Type B pancreatic cell (in vitro differentiated cells): ENCODE data around the gene FBH1. TPM values are rescaled to one million over a fixed set of nuclear protein-coding genes. Genes with fewer than 3 reads are reported as not detected.

Experiments used
- DNase-seq: peaks from one replicate; pipeline ENCODE4 v3.0.0; 2021; ENCODE audit warnings: mixed read lengths; ENCODE audit not compliant: unreplicated experiment; ENCODE audit errors: extremely low spot score
- H3K27ac Mint-ChIP-seq: 2 replicates; pipeline ENCODE4 v1.8.0; 2021; ENCODE audit warnings: mild to moderate bottlenecking, mixed read lengths
- H3K27me3 Mint-ChIP-seq: 2 replicates; pipeline ENCODE4 v1.8.0; 2021; ENCODE audit warnings: mixed read lengths
- H3K36me3 Mint-ChIP-seq: 2 replicates; pipeline ENCODE4 v1.8.0; 2021; ENCODE audit warnings: mixed read lengths
- H3K4me1 Mint-ChIP-seq: one replicate; pipeline ENCODE4 v1.8.0; 2021; ENCODE audit warnings: mixed read lengths; ENCODE audit not compliant: unreplicated experiment
- H3K4me3 Mint-ChIP-seq: 2 replicates; pipeline ENCODE4 v1.8.0; 2021; ENCODE audit warnings: mild to moderate bottlenecking, mixed read lengths
- H3K9me3 Mint-ChIP-seq: 2 replicates; pipeline ENCODE4 v1.8.0; 2021; ENCODE audit warnings: mixed read lengths
- total RNA-seq: library from RNA; stranded (reverse); gene quantifications from 2 replicates; pipeline ENCODE4 v1.2.1, GENCODE V29; 2021; ENCODE audit warnings: low replicate concordance
- TF ChIP-seq, protein P1 (sequence below): fragments of 200-600 bp; sonication (generic); conservative IDR thresholded peaks from 2 replicates; pipeline ENCODE4 v1.5.0; 2021; ENCODE audit warnings: antibody characterized with exemption, mild to moderate bottlenecking

FBH1 gene
- total RNA-seq, 1 donor from 2014 or later, result 73.0 TPM

DNA sequence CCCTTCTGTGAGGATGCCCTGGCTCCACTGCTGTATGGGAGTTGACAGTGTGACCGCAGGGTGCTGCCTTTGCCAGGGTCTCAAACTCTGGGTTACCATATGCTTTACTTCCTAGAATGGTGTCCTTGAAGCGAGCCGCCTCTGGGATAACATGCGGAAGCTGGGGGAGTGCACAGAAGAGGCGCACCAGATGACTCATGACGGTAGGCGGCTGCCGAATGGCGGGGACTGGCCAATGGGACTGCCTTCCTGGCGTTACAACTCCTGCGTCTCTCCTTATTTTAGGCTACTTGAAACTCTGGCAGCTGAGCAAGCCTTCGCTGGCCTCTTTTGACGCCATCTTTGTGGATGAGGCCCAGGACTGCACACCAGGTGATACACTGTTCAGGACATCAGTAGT lies 27.3 kb downstream of the FBH1 start:
- no peaks in the 10 kb centered on the region for H3K27me3 Mint-ChIP-seq

DNA sequence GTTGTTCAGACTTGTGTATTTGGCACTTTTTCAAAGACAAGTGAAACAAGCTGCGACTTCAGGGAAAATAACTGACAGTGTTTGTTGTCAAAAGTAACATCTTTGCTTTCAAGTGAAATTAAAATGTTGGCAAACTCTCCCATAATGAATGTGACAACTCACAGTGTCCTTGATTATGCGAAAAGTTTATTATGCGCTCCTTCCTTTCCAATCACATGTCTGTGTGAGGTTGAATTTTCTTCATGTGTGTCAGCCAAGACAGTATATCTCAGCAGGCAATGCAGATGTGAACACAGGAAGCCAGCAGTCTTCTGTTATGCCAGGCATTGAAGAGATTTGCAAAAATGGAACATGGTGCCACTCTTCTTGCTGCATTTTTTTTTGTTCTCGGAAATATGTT lies 28.7 kb downstream of the FBH1 start:
- H3K36me3 Mint-ChIP-seq, result peaks cover 36% of the 10 kb centered on the region
- H3K9me3 Mint-ChIP-seq, result no peaks in the 10 kb centered on the region
- no peak overlapping the region for H3K4me3 Mint-ChIP-seq
- no peaks in the 10 kb centered on the region for H3K4me1 Mint-ChIP-seq
- no peak for DNase-seq
- no peaks in the 10 kb centered on the region for H3K27me3 Mint-ChIP-seq
- TF ChIP-seq, protein P1, sequence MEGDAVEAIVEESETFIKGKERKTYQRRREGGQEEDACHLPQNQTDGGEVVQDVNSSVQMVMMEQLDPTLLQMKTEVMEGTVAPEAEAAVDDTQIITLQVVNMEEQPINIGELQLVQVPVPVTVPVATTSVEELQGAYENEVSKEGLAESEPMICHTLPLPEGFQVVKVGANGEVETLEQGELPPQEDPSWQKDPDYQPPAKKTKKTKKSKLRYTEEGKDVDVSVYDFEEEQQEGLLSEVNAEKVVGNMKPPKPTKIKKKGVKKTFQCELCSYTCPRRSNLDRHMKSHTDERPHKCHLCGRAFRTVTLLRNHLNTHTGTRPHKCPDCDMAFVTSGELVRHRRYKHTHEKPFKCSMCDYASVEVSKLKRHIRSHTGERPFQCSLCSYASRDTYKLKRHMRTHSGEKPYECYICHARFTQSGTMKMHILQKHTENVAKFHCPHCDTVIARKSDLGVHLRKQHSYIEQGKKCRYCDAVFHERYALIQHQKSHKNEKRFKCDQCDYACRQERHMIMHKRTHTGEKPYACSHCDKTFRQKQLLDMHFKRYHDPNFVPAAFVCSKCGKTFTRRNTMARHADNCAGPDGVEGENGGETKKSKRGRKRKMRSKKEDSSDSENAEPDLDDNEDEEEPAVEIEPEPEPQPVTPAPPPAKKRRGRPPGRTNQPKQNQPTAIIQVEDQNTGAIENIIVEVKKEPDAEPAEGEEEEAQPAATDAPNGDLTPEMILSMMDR, result no peak
- no peak overlapping the region for H3K27ac Mint-ChIP-seq

More for the DNA sequence above, 27.3 kb downstream of the FBH1 start:
- DNase-seq, result no peak
- Mint-ChIP-seq H3K36me3 (peaks cover 34% of the 10 kb centered on the region), H3K4me1 (no peaks in the 10 kb centered on the region), H3K9me3 (no peaks in the 10 kb centered on the region), H3K4me3 (no peak overlapping the region), H3K27ac (no peak overlapping the region)
- TF ChIP-seq, protein P1, result no peak

DNA sequence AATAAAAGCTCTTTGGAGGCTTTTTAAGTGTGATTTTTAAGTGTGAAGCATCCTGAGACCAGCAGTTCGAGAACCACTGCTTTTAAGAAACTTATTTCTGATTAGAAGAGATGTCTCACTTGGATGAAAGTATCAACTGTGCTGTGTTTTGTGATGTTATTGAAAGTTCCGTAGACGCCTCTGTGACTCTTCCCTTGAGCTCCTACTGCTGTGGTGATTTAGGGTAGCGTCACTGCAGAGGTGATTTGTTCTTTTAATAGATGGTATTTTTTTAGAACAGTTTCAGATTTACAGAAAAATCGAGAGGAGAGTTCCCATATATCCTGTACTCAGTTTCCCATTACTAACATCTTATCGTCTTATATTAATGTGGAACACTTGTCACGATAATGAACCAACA lies 29.5 kb downstream of the FBH1 start:
- H3K9me3 Mint-ChIP-seq, result no peaks in the 10 kb centered on the region
- H3K27ac Mint-ChIP-seq, result no peak overlapping the region
- no peaks in the 10 kb centered on the region for H3K27me3 Mint-ChIP-seq
- no peak for DNase-seq
- H3K36me3 Mint-ChIP-seq, result peaks cover 41% of the 10 kb centered on the region
- no peaks in the 10 kb centered on the region for H3K4me1 Mint-ChIP-seq
- H3K4me3 Mint-ChIP-seq, result no peak overlapping the region
- TF ChIP-seq, protein P1, result no peak

DNA sequence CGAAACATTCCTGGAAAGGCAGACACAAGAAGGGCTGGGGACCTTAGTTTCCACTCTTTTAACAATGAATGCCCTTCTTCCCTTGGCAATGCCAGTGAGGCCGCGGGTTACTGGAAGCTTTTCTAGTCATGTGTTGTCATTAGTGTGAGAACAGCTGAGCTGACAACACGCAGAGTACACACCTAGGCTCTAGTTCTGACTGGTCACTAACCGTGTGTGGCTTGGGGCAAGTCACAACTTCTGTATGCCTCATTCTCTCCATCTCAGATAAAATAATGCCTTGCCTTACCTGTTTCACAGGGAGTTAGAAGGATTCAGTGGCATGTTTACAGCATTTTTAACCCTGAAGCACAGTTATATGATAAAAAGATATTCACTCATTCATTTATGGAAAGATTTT lies 31.7 kb downstream of the FBH1 start:
- peaks cover 28% of the 10 kb centered on the region for H3K36me3 Mint-ChIP-seq
- H3K4me1 Mint-ChIP-seq, result no peaks in the 10 kb centered on the region
- no peak overlapping the region for H3K27ac Mint-ChIP-seq
- H3K9me3 Mint-ChIP-seq, result no peaks in the 10 kb centered on the region
- H3K27me3 Mint-ChIP-seq, result no peaks in the 10 kb centered on the region
- DNase-seq, result no peak
- H3K4me3 Mint-ChIP-seq, result no peak overlapping the region
- TF ChIP-seq, protein P1, result no peak

DNA sequence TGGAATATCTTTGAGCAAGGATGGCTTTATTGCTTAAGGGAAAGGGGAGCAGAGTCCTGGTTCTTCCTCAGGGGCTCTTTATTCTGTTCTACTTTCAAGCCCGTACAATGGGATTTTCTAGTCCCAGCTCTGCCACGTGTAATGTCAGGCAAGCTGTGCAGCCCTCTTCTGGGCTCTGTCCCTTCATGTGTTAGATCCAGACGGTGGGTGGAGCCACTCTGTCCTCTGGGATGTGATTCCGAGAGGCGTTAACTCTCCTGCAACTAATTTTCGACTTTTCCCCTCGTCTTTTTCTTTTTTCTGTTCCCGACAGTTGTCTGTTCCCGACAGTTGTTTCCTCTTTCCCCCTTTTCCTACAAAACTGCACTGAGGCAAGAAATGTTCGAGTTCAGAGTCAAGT lies 34.8 kb downstream of the FBH1 start:
- Mint-ChIP-seq H3K4me3 (no peak overlapping the region), H3K27ac (no peak overlapping the region), H3K27me3 (no peaks in the 10 kb centered on the region), H3K36me3 (peaks cover 29% of the 10 kb centered on the region), H3K9me3 (no peaks in the 10 kb centered on the region), H3K4me1 (no peaks in the 10 kb centered on the region)
- TF ChIP-seq, protein P1, result no peak
- DNase-seq, result no peak

DNA sequence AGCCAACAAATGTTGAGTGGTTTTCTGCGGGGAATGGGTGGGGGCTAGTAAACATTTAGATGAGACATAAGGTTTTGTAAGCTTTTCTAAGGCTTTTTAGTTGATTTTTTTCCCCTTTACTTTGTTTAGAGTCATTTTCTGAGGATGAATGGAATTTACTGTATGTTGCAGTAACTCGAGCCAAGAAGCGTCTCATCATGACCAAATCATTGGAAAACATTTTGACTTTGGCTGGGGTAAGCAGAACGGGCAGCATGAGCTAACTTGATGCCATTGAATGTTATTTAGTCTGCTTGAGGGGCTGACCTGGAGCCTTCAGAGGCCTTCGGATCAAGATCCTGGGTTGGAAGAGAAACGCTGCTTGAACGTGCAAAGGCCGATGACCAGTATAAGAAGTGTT lies 37.3 kb downstream of the FBH1 start:
- Mint-ChIP-seq H3K4me3 (no peak overlapping the region), H3K4me1 (no peaks in the 10 kb centered on the region), H3K36me3 (peaks cover 40% of the 10 kb centered on the region), H3K9me3 (no peaks in the 10 kb centered on the region), H3K27me3 (no peaks in the 10 kb centered on the region), H3K27ac (no peak overlapping the region)
- TF ChIP-seq, protein P1, result no peak
- DNase-seq, result no peak
